BJ (cell line): ENCODE results near the gene PNPLA2. TPM values are rescaled to one million over a fixed set of nuclear protein-coding genes. Genes with fewer than 3 reads are reported as not detected.
A peak's percentile ranks its signal among the peaks of the same experiment; 100 is the strongest.

Experiments used
- CTCF ChIA-PET: fragments of 350-600 bp; formaldehyde crosslinking; extraction: SDS; loops from one replicate; lab custom pipeline; 2021; ENCODE audit warnings: antibody characterized with exemption, inconsistent platforms; lab: Yijun Ruan, JAX
- POLR2A ChIA-PET: fragments of 300-600 bp; sonication (Branson Sonifier 250); formaldehyde crosslinking; extraction: SDS; loops from one replicate; lab custom pipeline; 2021; ENCODE audit warnings: antibody characterized with exemption; lab: Charles Lee
- DNase-seq: peaks from one replicate; pipeline ENCODE4 v3.0.0-alpha.2; 2011; ENCODE audit warnings: low read depth
- H3K27me3 ChIP-seq: 2 replicates; pipeline ENCODE4 v1.6.0; 2011; ENCODE audit warnings: low read length; ENCODE audit not compliant: control insufficient read depth, insufficient read depth
- H3K36me3 ChIP-seq: 2 replicates; pipeline ENCODE4 v1.5.1; 2011; ENCODE audit warnings: low read length; ENCODE audit not compliant: control insufficient read depth, insufficient read depth
- H3K4me3 ChIP-seq: 2 replicates; pipeline ENCODE4 v1.5.1; 2011; ENCODE audit warnings: low read depth, mild to moderate bottlenecking, control low read depth, low read length
- polyA plus RNA-seq: library from polyadenylated mRNA; depleted of rRNA; stranded (reverse); fragments of >200 nt; gene quantifications from 2 replicates; pipeline ENCODE4 v1.2.3, GENCODE V29; 2011
- TF ChIP-seq, protein P1 (sequence below): IDR thresholded peaks from 2 replicates; pipeline ENCODE4 v1.5.1; 2011; ENCODE audit warnings: low read depth, mild to moderate bottlenecking, control low read depth, inconsistent platforms, low read length, moderate library complexity; ENCODE audit not compliant: insufficient read depth

The PNPLA2 gene
- polyA plus RNA-seq, 1 experiment, result 53.1 TPM

GRCh38 chr11:843818-844692 is 25.3 kb downstream of the PNPLA2 start:
- TF ChIP-seq, protein P1, sequence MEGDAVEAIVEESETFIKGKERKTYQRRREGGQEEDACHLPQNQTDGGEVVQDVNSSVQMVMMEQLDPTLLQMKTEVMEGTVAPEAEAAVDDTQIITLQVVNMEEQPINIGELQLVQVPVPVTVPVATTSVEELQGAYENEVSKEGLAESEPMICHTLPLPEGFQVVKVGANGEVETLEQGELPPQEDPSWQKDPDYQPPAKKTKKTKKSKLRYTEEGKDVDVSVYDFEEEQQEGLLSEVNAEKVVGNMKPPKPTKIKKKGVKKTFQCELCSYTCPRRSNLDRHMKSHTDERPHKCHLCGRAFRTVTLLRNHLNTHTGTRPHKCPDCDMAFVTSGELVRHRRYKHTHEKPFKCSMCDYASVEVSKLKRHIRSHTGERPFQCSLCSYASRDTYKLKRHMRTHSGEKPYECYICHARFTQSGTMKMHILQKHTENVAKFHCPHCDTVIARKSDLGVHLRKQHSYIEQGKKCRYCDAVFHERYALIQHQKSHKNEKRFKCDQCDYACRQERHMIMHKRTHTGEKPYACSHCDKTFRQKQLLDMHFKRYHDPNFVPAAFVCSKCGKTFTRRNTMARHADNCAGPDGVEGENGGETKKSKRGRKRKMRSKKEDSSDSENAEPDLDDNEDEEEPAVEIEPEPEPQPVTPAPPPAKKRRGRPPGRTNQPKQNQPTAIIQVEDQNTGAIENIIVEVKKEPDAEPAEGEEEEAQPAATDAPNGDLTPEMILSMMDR, result peak; percentile 23; the same call in 1 of the 2 replicates
- H3K4me3 ChIP-seq, result peak overlapping the region; percentile 96
- peaks cover 18% of the 10 kb centered on the region for H3K36me3 ChIP-seq
- no peaks in the 10 kb centered on the region for H3K27me3 ChIP-seq
- peak; percentile 83 for DNase-seq
- POLR2A ChIA-PET, result interaction anchor here (0.6 to 2.0 kb wide), 5 partner anchors 10 to 35 kb away, joined by 5 to 32 read pairs (median 13); partner anchors contain the start of genes CD151, PNPLA2 and RPLP2
- CTCF ChIA-PET, result interaction anchor here (0.6 to 1.6 kb wide), 9 partner anchors 10 to 207 kb away, joined by 3 to 6 read pairs (median 4); partner anchors contain the start of gene CD151

DNA sequence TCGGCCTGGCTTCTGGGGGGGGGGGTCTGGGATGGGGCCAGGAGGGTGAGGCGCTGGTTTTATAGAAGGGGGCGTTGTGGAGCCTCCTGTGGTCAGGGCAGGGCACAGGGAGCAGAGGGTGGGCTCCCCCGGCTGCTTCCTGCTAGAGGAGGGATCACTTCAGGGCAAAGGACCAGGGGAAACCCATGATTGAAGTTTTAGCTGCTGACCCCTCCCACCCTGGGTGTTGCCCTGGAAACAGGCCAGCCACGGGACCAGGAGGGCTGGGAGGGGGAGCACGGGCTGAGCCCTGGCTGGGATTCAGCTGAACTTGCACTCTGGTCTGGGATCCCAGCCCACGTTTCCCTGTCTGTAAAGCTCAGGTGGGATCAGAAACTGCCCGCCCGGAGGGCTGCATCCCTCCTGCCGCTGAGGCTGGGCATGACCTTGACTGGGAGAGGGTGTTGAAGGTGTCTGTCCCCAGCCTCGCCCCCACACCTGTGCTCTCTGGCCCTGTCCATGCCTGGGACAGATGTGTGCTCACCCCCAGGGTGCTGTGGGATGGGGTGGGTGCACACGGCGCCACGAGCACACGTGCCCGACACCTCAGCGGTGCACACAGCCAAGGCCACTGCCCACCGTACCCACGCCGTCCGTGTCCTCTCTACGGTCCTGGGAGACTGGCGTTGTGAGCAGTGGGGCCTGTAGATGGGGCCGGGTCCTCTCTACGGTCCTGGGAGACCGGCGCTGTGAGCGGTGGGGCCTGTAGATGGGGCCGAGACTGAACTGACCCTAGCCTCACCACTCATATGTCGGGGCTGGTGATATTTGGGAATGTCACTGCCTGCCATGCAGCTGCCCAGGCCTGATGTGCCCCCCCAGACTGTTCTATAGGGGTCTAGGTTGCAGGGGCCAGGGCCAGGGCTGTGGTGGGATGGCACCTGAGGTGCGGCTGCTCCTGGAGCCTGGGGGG is 26.3 kb downstream of the PNPLA2 start:
- Histone ChIP-seq H3K36me3 (peaks cover 10% of the 10 kb centered on the region), H3K27me3 (no peaks in the 10 kb centered on the region), H3K4me3 (peak overlapping the region; percentile 96)
- ChIA-PET POLR2A (interaction anchor here (0.6 to 2.0 kb wide), 4 partner anchors 11 to 532 kb away, joined by 5 to 15 read pairs (median 10); partner anchors contain the start of genes CD151 and RPLP2), CTCF (interaction anchor here (0.6 to 4.4 kb wide), 9 partner anchors 10 to 206 kb away, joined by 3 to 20 read pairs (median 3); no protein-coding TSS in a partner anchor)
- TF ChIP-seq, protein P1, result no peak
- DNase-seq, result peak; percentile 80

- no peak for DNase-seq
- POLR2A ChIA-PET, result no interaction called here
- TF ChIP-seq, protein P1, result no peak
- Histone ChIP-seq H3K27me3 (no peaks in the 10 kb centered on the region), H3K4me3 (peak overlapping the region; percentile 96), H3K36me3 (peaks cover 7% of the 10 kb centered on the region)
- CTCF ChIA-PET, result interaction anchor here (1.1 to 4.4 kb wide), 4 partner anchors 11 to 205 kb away, joined by 3 to 20 read pairs (median 4); partner anchors contain the start of gene CD151
These were observed 27.3 kb downstream of the PNPLA2 start for GRCh38 chr11:845872-846495.

DNA sequence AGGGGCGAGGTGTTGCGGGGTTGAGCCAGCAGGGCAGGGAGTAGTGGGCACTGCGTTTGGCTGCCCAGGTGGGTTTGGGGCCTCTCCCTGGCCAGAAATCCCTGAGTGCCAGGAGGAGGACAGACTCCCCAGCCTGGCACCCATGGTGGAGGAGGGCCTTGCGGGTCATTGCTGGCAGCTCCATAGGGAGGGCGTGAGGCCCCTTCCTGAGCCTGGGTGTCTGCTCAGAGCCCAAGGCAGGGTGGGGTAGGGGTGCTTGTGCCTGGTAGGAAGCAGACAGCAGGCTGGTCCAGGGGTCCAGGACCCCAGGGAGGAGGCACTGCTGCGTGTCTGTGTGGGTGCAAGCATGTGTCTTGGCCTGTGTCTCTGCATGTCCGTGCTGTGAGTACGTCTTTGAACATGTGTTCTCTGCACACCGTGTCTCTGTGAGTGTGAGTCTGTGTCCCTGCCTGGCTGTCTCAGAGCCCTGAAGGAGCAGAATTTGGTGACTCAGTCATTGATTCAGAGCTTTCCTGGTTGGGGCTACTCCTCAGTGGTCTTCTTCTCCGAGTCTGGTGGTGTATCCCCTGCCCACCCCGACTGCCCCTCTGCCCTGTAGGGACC is 27.9 kb downstream of the PNPLA2 start:
- no peak overlapping the region for H3K4me3 ChIP-seq
- H3K27me3 ChIP-seq, result no peaks in the 10 kb centered on the region
- POLR2A ChIA-PET, result no interaction called here
- H3K36me3 ChIP-seq, result peaks cover 5% of the 10 kb centered on the region
- TF ChIP-seq, protein P1, result no peak
- DNase-seq, result no peak
- CTCF ChIA-PET, result interaction anchor here (0.6 to 4.4 kb wide), 6 partner anchors 12 to 204 kb away, joined by 3 to 20 read pairs (median 4); partner anchors contain the start of gene CD151
